A673 (cell line): ENCODE results near the gene MYO7B. TPM values are rescaled to one million over a fixed set of nuclear protein-coding genes. Genes with fewer than 3 reads are reported as not detected.

ENCODE experiments used
- BruUV-seq: library from RNA; stranded (reverse); fragments of 400-500 nt; replicated peaks from 2 replicates; lab custom pipeline; 2021; lab: Mats Ljungman, UMichigan
- CTCF ChIA-PET: fragments of 300-600 bp; sonication (Branson Sonifier 250); formaldehyde crosslinking; loops from one replicate; lab custom pipeline; 2022; ENCODE audit warnings: antibody characterized with exemption; lab: Charles Lee
- POLR2A ChIA-PET: fragments of 300-600 bp; sonication (Branson Sonifier 250); formaldehyde crosslinking; loops from one replicate; lab custom pipeline; 2022; ENCODE audit warnings: antibody characterized with exemption; ENCODE audit not compliant: low non-redundant PET; lab: Charles Lee
- DNase-seq: peaks from one replicate; pipeline ENCODE4 v3.0.0-alpha.2; 2015; ENCODE audit warnings: low spot score
- H3K27ac ChIP-seq: fragments of 200-600 bp; sonication (generic); 2 replicates; pipeline ENCODE4 v1.5.1; 2016; ENCODE audit warnings: mixed run types, low read depth, mild to moderate bottlenecking, mixed read lengths, antibody characterized with exemption, low read length; ENCODE audit not compliant: poor library complexity, severe bottlenecking
- H3K27me3 ChIP-seq: fragments of 200-600 bp; sonication (generic); replicated peaks from 2 replicates; pipeline ENCODE4 v1.6.1; 2017; ENCODE audit warnings: mixed run types, low read depth, mild to moderate bottlenecking, mixed read lengths, antibody characterized with exemption, low read length; ENCODE audit not compliant: insufficient read depth, poor library complexity
- H3K36me3 ChIP-seq: fragments of 200-600 bp; sonication (generic); 2 replicates; pipeline ENCODE4 v1.6.1; 2016; ENCODE audit warnings: mixed run types, mild to moderate bottlenecking, mixed read lengths, antibody characterized with exemption, low read length; ENCODE audit not compliant: insufficient read depth, poor library complexity, severe bottlenecking
- H3K4me1 ChIP-seq: fragments of 200-600 bp; sonication (generic); 2 replicates; pipeline ENCODE4 v1.6.1; 2017; ENCODE audit warnings: mixed run types, mild to moderate bottlenecking, mixed read lengths, antibody characterized with exemption, low read length; ENCODE audit not compliant: insufficient read depth, poor library complexity, severe bottlenecking
- H3K4me3 ChIP-seq: fragments of 200-600 bp; sonication (generic); 2 replicates; pipeline ENCODE4 v1.5.1; 2016; ENCODE audit warnings: low read depth, mixed run types, mild to moderate bottlenecking, mixed read lengths, low read length; ENCODE audit not compliant: poor library complexity, severe bottlenecking
- H3K9me3 ChIP-seq: fragments of 200-600 bp; sonication (generic); 2 replicates; pipeline ENCODE4 v1.6.1; 2016; ENCODE audit warnings: mixed run types, low read depth, mild to moderate bottlenecking, mixed read lengths, antibody characterized with exemption, low read length; ENCODE audit not compliant: poor library complexity, severe bottlenecking
- CTCF ChIP-seq: fragments of 300-800, 200-600 bp; sonication (generic); conservative IDR thresholded peaks from 2 replicates; pipeline ENCODE4 v1.5.1; 2017; ENCODE audit warnings: low read depth, mild to moderate bottlenecking, antibody characterized with exemption, low read length, moderate library complexity, mixed read lengths
- EZH2 ChIP-seq: fragments of 200-600 bp; sonication (generic); IDR thresholded peaks from 2 replicates; pipeline ENCODE4 v1.6.1; 2017; ENCODE audit warnings: borderline replicate concordance, low read depth, mild to moderate bottlenecking, mixed read lengths, antibody characterized with exemption, low read length; ENCODE audit not compliant: poor library complexity, severe bottlenecking
- intact Hi-C: fragments of 100-400 bp; cut with micrococcal nuclease; formaldehyde crosslinking; loops from one replicate; pipeline ENCODE4 v1.10.0; 2022; ENCODE audit not compliant: unreplicated experiment
- total RNA-seq: library from RNA; stranded (reverse); gene quantifications from 2 replicates; pipeline ENCODE4 v1.2.3, GENCODE V29; 2021

Gene MYO7B
- total RNA-seq, 1 experiment from 2014 or later = 0.24 TPM

GRCh38 chr2:127597984-127598380, 62.5 kb downstream of the MYO7B start:
- CTCF ChIA-PET = no interaction called here

GRCh38 chr2:127598711-127599110, 63.2 kb downstream of the MYO7B start:
- DNase-seq = no peak
- BruUV-seq = no TSS peak
- H3K27ac ChIP-seq = no peak overlapping the region
- H3K4me3 ChIP-seq = no peak overlapping the region
- H3K36me3 ChIP-seq = no peaks in the 10 kb centered on the region
- intact Hi-C loops = no loop called here
- ChIA-PET CTCF (no interaction called here), POLR2A (interaction anchor here (0.7 kb wide), 1 partner anchor 44 kb away, joined by 3 read pairs; no protein-coding TSS in a partner anchor)
- no peaks in the 10 kb centered on the region for H3K4me1 ChIP-seq
- no peak for TF ChIP-seq CTCF
- no peak for TF ChIP-seq EZH2
- peaks cover 3% of the 10 kb centered on the region for H3K9me3 ChIP-seq
- no peaks in the 10 kb centered on the region for H3K27me3 ChIP-seq

More at GRCh38 chr2:127597984-127598380, 62.5 kb downstream of the MYO7B start:
- H3K27ac ChIP-seq = no peak overlapping the region
- no peaks in the 10 kb centered on the region for H3K27me3 ChIP-seq
- BruUV-seq = no TSS peak
- H3K9me3 ChIP-seq = peaks cover 3% of the 10 kb centered on the region
- H3K4me1 ChIP-seq = no peaks in the 10 kb centered on the region
- POLR2A ChIA-PET = no interaction called here
- no peaks in the 10 kb centered on the region for H3K36me3 ChIP-seq
- intact Hi-C loops = no loop called here
- no peak for TF ChIP-seq EZH2
- no peak for DNase-seq
- no peak overlapping the region for H3K4me3 ChIP-seq

GRCh38 chr2:127599211-127599610, 63.7 kb downstream of the MYO7B start:
- Histone ChIP-seq H3K27ac (no peak overlapping the region), H3K4me1 (no peaks in the 10 kb centered on the region), H3K9me3 (peaks cover 3% of the 10 kb centered on the region), H3K27me3 (no peaks in the 10 kb centered on the region), H3K36me3 (no peaks in the 10 kb centered on the region), H3K4me3 (no peak overlapping the region)
- no TSS peak for BruUV-seq
- intact Hi-C loops = no loop called here
- POLR2A ChIA-PET = interaction anchor here (0.7 kb wide), 1 partner anchor 45 kb away, joined by 3 read pairs; no protein-coding TSS in a partner anchor
- CTCF ChIA-PET = no interaction called here
- no peak for DNase-seq
- TF ChIP-seq CTCF (no peak), EZH2 (no peak)

GRCh38 chr2:127604986-127605385, 69.5 kb downstream of the MYO7B start:
- Histone ChIP-seq H3K36me3 (no peaks in the 10 kb centered on the region), H3K27ac (no peak overlapping the region), H3K4me3 (no peak overlapping the region), H3K4me1 (no peaks in the 10 kb centered on the region), H3K9me3 (peaks cover 3% of the 10 kb centered on the region), H3K27me3 (no peaks in the 10 kb centered on the region)
- intact Hi-C loops = no loop called here
- no TSS peak for BruUV-seq
- TF ChIP-seq EZH2 (no peak), CTCF (no peak)
- POLR2A ChIA-PET = interaction anchor here (0.7 kb wide), 1 partner anchor 203 kb away, joined by 3 read pairs; no protein-coding TSS in a partner anchor
- no peak for DNase-seq
- CTCF ChIA-PET = interaction anchor here (1.1 kb wide), 1 partner anchor 14 kb away, joined by 3 read pairs; no protein-coding TSS in a partner anchor
